ENCODE data around the gene TYROBP. TPM values are rescaled to one million over a fixed set of nuclear protein-coding genes. Genes with fewer than 3 reads are reported as not detected.

Gene TYROBP
- total RNA-seq, 1 experiment from 2014 or later = not detected

GRCh38 chr19:35907377-35907745 is 734 bp downstream of the TYROBP start:
- no CpG with 5 or more reads among the region's 12 CpGs for whole genome bisulfite sequencing (ENCODE audit: extremely low coverage, insufficient read length, low lambda C conversion rate)
- Histone ChIP-seq H3K23me2 (ENCODE audit: insufficient read length, low read depth, low read length, poor library complexity, severe bottlenecking) (peaks cover 5% of the 10 kb centered on the region), H2BK120ac (ENCODE audit: low read depth, low read length, poor library complexity, severe bottlenecking) (no peak overlapping the region), H3K27ac (ENCODE audit: insufficient read length, low read depth, low read length) (no peak overlapping the region), H3K9ac (ENCODE audit: extremely low read depth, insufficient read length, low read length) (no peak overlapping the region), H3K4ac (ENCODE audit: low read depth, low read length) (no peak overlapping the region), H4K8ac (replicated peaks; ENCODE audit: insufficient read length, low read depth, low read length) (no peak overlapping the region), H2BK5ac (ENCODE audit: insufficient read length, low read length) (no peak overlapping the region), H4K20me1 (ENCODE audit: control insufficient read depth, insufficient read depth, insufficient read length) (no peaks in the 10 kb centered on the region), H3T11ph (ENCODE audit: low read length) (no peak overlapping the region), H3K79me2 (ENCODE audit: insufficient read depth, low read length) (no peaks in the 10 kb centered on the region), H3K14ac (ENCODE audit: insufficient read depth, low read length) (no peak overlapping the region), H3K4me1 (ENCODE audit: insufficient read depth, low read length) (peaks cover 2% of the 10 kb centered on the region; the same call in 1 of the 2 replicates), H3K27me3 (ENCODE audit: insufficient read depth, low read length) (no peaks in the 10 kb centered on the region), H2BK12ac (ENCODE audit: insufficient read length, low read depth, low read length) (no peak overlapping the region), H4K91ac (ENCODE audit: insufficient read length, low read depth, low read length) (no peak overlapping the region), H2AK5ac (ENCODE audit: insufficient read length, low read length) (no peak overlapping the region), H3K4me2 (ENCODE audit: insufficient read depth, insufficient read length, low read length) (no peak overlapping the region), H3K23ac (ENCODE audit: insufficient read length, low read depth, low read length) (no peak overlapping the region), H2BK20ac (ENCODE audit: low read depth, low read length, poor library complexity, severe bottlenecking) (no peak overlapping the region), H3K79me1 (ENCODE audit: insufficient read depth, low read depth, low read length, poor library complexity, severe bottlenecking) (no peaks in the 10 kb centered on the region), H3K56ac (ENCODE audit: insufficient read length, low read depth, low read length) (no peak overlapping the region), H4K5ac (ENCODE audit: insufficient read length, low read depth, low read length) (no peak overlapping the region), H2BK15ac (ENCODE audit: low read depth, low read length) (no peak overlapping the region), H3K18ac (ENCODE audit: insufficient read length, low read depth, low read length) (no peak overlapping the region), H3K9me3 (ENCODE audit: control insufficient read depth, low read depth, low read length) (no peaks in the 10 kb centered on the region), H2AFZ (ENCODE audit: low read length) (no peak overlapping the region)
- H3K36me3 Mint-ChIP-seq (ENCODE audit: insufficient read depth in 1 of 3, low read depth in 3 of 3) = no peaks in the 10 kb centered on the region
- no peaks in the 10 kb centered on the region; a peak in 1 of 5 replicates for H3K9me3 Mint-ChIP-seq
- H3K4me1 Mint-ChIP-seq = peaks cover 14 to 35% of the 10 kb centered on the region in 2 experiments
- peaks cover 7% of the 10 kb centered on the region for H3K27me3 Mint-ChIP-seq (ENCODE audit: low read depth)
- H3K4me3 Mint-ChIP-seq = no peak overlapping the region
- DNase-seq = no peak
- H3K27ac Mint-ChIP-seq = no peak overlapping the region; a peak in 2 of 7 replicates
- TF ChIP-seq CTCF (conservative IDR thresholded peaks at IDR 0.05) = no peak
